ENCODE data around the gene ZBTB4.

ZBTB4 gene

DNA sequence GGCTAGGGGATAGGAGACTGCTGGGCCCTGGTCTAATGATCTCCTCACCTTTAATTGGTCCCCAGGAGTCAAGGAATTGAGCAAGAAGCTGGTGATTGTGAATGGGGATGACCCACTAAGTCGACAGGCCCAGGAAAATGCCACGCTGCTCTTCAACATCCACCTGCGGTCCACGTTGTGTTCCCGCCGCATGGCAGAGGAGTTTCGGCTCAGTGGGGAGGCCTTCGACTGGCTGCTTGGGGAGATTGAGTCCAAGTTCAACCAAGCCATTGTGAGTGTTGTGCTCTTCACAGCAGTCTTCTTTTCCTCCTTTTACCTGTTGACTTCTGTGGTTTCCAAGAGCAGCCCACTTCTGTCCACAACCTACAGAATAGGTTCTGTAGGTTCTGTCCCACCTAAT lies 24.1 kb upstream of the ZBTB4 start:
- H3K4me1 Mint-ChIP-seq, result no peaks in the 10 kb centered on the region
- CTCF ChIA-PET, result interaction anchor here (1.1 to 1.2 kb wide), 2 partner anchors 10 to 147 kb away, joined by 5 to 7 read pairs; no protein-coding TSS in a partner anchor
- H3K9me3 Mint-ChIP-seq, result no peaks in the 10 kb centered on the region
- peaks cover 71% of the 10 kb centered on the region for H3K36me3 Mint-ChIP-seq
- no peak overlapping the region for H3K4me3 Mint-ChIP-seq
- no peak overlapping the region for H3K27ac Mint-ChIP-seq
- DNase-seq, result no peak
- H3K27me3 Mint-ChIP-seq, result no peaks in the 10 kb centered on the region

- Mint-ChIP-seq H3K36me3 (peaks cover 71% of the 10 kb centered on the region), H3K27me3 (no peaks in the 10 kb centered on the region), H3K9me3 (no peaks in the 10 kb centered on the region), H3K4me3 (no peak overlapping the region), H3K4me1 (no peaks in the 10 kb centered on the region), H3K27ac (no peak overlapping the region)
- peak; percentile 46 for DNase-seq
- CTCF ChIA-PET, result interaction anchor here (0.6 to 1.9 kb wide), 7 partner anchors 9 to 239 kb away, joined by 3 to 7 read pairs (median 5); no protein-coding TSS in a partner anchor
These were observed 23.6 kb upstream of the ZBTB4 start for GRCh38 chr17:7502987-7503386.

- Mint-ChIP-seq H3K9me3 (no peaks in the 10 kb centered on the region), H3K36me3 (peaks cover 73% of the 10 kb centered on the region), H3K4me1 (no peaks in the 10 kb centered on the region), H3K27me3 (no peaks in the 10 kb centered on the region), H3K4me3 (no peak overlapping the region), H3K27ac (no peak overlapping the region)
- CTCF ChIA-PET, result interaction anchor here (0.6 to 1.9 kb wide), 6 partner anchors 8 to 238 kb away, joined by 3 to 6 read pairs (median 4); no protein-coding TSS in a partner anchor
- no peak for DNase-seq
These were observed 22.9 kb upstream of the ZBTB4 start for GRCh38 chr17:7502171-7502847.

DNA sequence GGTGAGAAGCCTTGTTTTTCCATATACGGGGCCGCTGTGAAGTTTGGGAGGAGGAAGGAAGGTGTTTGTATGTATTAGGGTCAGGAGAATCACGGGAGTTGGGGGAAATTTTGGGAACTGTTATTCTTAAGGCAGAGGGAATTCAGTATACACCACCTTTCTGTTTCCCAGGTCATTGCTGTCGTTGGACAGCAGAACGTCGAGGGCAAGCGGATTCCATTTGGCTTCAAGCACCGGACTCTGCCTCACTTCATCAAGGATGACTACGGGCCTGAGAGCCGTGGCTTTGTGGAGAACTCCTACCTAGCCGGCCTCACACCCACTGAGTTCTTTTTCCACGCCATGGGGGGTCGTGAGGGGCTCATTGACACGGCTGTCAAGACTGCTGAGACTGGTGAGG lies 22.3 kb upstream of the ZBTB4 start:
- Mint-ChIP-seq H3K4me1 (no peaks in the 10 kb centered on the region), H3K36me3 (peaks cover 74% of the 10 kb centered on the region), H3K9me3 (no peaks in the 10 kb centered on the region), H3K27me3 (no peaks in the 10 kb centered on the region), H3K27ac (no peak overlapping the region), H3K4me3 (no peak overlapping the region)
- CTCF ChIA-PET, result interaction anchor here (1.3 to 1.9 kb wide), 2 partner anchors 58 to 65 kb away, joined by 3 to 6 read pairs; no protein-coding TSS in a partner anchor
- DNase-seq, result no peak

DNA sequence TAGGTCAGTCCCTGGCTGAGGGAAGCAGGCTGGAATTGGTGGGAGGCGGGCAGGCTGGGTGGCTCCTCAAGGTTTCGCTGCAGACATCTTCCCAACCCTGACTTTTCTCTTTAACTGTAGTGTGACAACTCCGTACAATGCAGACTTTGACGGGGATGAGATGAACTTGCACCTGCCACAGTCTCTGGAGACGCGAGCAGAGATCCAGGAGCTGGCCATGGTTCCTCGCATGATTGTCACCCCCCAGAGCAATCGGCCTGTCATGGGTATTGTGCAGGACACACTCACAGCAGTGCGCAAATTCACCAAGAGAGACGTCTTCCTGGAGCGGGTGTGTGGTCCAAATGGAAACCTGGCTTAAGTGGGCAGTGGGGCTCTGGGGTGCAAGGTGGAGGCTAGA lies 19.7 kb upstream of the ZBTB4 start:
- no peak overlapping the region for H3K27ac Mint-ChIP-seq
- no peaks in the 10 kb centered on the region for H3K27me3 Mint-ChIP-seq
- H3K4me1 Mint-ChIP-seq, result peaks cover 5% of the 10 kb centered on the region
- peaks cover 79% of the 10 kb centered on the region for H3K36me3 Mint-ChIP-seq
- no peaks in the 10 kb centered on the region for H3K9me3 Mint-ChIP-seq
- no peak for DNase-seq
- H3K4me3 Mint-ChIP-seq, result no peak overlapping the region
- CTCF ChIA-PET, result interaction anchor here (0.7 to 0.9 kb wide), 2 partner anchors 106 to 144 kb away, joined by 3 to 5 read pairs; no protein-coding TSS in a partner anchor

DNA sequence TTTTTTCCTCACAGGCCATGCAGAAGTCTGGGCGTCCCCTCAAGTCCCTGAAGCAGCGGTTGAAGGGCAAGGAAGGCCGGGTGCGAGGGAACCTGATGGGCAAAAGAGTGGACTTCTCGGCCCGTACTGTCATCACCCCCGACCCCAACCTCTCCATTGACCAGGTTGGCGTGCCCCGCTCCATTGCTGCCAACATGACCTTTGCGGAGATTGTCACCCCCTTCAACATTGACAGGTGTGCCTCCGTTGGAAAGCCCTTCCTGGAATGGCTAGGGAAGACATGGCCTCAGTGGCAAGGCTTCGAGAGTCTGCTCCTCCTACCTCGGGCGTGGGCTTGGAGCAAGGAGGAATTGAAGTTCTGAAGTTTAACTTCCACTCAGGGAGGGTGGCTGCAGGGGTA lies 18.2 kb upstream of the ZBTB4 start:
- Mint-ChIP-seq H3K4me3 (no peak overlapping the region), H3K27ac (no peak overlapping the region), H3K36me3 (peaks cover 75% of the 10 kb centered on the region), H3K27me3 (no peaks in the 10 kb centered on the region), H3K9me3 (no peaks in the 10 kb centered on the region), H3K4me1 (peaks cover 17% of the 10 kb centered on the region)
- CTCF ChIA-PET, result no interaction called here
- DNase-seq, result no peak

- DNase-seq, result no peak
- CTCF ChIA-PET, result no interaction called here
- Mint-ChIP-seq H3K4me3 (no peak overlapping the region), H3K36me3 (peaks cover 71% of the 10 kb centered on the region), H3K9me3 (no peaks in the 10 kb centered on the region), H3K4me1 (peaks cover 18% of the 10 kb centered on the region), H3K27me3 (no peaks in the 10 kb centered on the region), H3K27ac (no peak overlapping the region)
These were observed 17.8 kb upstream of the ZBTB4 start for GRCh38 chr17:7497228-7497627.

GRCh38 chr17:7496470-7497183 lies 17.2 kb upstream of the ZBTB4 start:
- H3K27me3 Mint-ChIP-seq, result no peaks in the 10 kb centered on the region
- CTCF ChIA-PET, result interaction anchor here (1.6 kb wide), 1 partner anchor 64 kb away, joined by 4 read pairs; no protein-coding TSS in a partner anchor
- no peak overlapping the region for H3K27ac Mint-ChIP-seq
- peaks cover 69% of the 10 kb centered on the region for H3K36me3 Mint-ChIP-seq
- H3K4me1 Mint-ChIP-seq, result peaks cover 22% of the 10 kb centered on the region
- no peak for DNase-seq
- H3K9me3 Mint-ChIP-seq, result no peaks in the 10 kb centered on the region
- H3K4me3 Mint-ChIP-seq, result no peak overlapping the region

DNA sequence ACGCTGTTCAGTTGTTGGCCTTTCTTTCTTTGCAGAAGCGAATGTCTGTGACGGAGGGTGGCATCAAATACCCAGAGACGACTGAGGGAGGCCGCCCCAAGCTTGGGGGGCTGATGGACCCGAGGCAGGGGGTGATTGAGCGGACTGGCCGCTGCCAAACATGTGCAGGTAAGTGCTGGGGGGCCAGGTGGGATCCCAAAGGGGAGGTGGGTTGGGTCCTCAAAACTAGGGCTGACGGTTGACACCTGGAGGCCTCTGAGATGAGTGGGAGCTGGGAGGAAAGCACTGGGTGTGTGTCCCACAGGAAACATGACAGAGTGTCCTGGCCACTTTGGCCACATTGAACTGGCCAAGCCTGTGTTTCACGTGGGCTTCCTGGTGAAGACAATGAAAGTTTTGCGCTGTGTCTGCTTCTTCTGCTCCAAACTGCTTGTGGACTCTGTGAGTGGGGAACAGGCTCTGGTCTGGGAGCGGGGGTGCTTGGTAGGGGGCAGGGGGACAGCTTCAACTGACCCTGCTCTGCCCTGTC lies 16.5 kb upstream of the ZBTB4 start:
- peaks cover 25% of the 10 kb centered on the region for H3K4me1 Mint-ChIP-seq
- DNase-seq, result no peak
- no peak overlapping the region for H3K27ac Mint-ChIP-seq
- H3K4me3 Mint-ChIP-seq, result no peak overlapping the region
- H3K36me3 Mint-ChIP-seq, result peaks cover 65% of the 10 kb centered on the region
- H3K9me3 Mint-ChIP-seq, result no peaks in the 10 kb centered on the region
- H3K27me3 Mint-ChIP-seq, result no peaks in the 10 kb centered on the region
- CTCF ChIA-PET, result interaction anchor here (1.6 kb wide), 1 partner anchor 64 kb away, joined by 4 read pairs; no protein-coding TSS in a partner anchor

DNA sequence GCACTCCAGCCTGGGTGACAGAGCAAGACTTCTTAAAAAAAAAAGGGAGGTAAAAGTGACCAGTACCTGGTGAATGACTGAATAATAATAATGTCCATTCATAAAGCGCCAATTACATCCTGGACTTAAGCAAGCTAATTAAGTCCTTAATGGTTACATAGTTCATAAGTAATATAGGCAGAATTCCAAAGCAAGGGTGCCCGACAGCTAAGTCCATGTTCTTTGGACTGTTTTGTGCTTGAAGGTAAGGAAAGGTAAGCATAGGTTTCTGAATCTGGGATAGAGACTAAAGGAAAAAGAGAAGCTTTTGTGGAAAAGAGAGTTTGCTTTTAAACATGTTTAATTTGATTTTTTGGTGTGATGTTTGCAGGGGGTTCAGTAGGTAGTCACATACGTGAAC lies 14.5 kb upstream of the ZBTB4 start:
- CTCF ChIA-PET, result interaction anchor here (1.0 to 1.2 kb wide), 2 partner anchors 9 to 66 kb away, joined by 5 read pairs; no protein-coding TSS in a partner anchor
- DNase-seq, result no peak
- H3K9me3 Mint-ChIP-seq, result no peaks in the 10 kb centered on the region
- no peak overlapping the region for H3K4me3 Mint-ChIP-seq
- peaks cover 40% of the 10 kb centered on the region for H3K4me1 Mint-ChIP-seq
- H3K36me3 Mint-ChIP-seq, result peaks cover 58% of the 10 kb centered on the region
- H3K27ac Mint-ChIP-seq, result no peak overlapping the region
- no peaks in the 10 kb centered on the region for H3K27me3 Mint-ChIP-seq

- Mint-ChIP-seq H3K4me3 (no peak overlapping the region), H3K27me3 (no peaks in the 10 kb centered on the region), H3K9me3 (no peaks in the 10 kb centered on the region), H3K27ac (peak overlapping the region; percentile 20), H3K36me3 (peaks cover 49% of the 10 kb centered on the region), H3K4me1 (peaks cover 59% of the 10 kb centered on the region)
- DNase-seq, result no peak
- CTCF ChIA-PET, result interaction anchor here (1.5 kb wide), 1 partner anchor 55 kb away, joined by 5 read pairs; no protein-coding TSS in a partner anchor
These were observed 12.2 kb upstream of the ZBTB4 start for GRCh38 chr17:7491583-7491982.

DNA sequence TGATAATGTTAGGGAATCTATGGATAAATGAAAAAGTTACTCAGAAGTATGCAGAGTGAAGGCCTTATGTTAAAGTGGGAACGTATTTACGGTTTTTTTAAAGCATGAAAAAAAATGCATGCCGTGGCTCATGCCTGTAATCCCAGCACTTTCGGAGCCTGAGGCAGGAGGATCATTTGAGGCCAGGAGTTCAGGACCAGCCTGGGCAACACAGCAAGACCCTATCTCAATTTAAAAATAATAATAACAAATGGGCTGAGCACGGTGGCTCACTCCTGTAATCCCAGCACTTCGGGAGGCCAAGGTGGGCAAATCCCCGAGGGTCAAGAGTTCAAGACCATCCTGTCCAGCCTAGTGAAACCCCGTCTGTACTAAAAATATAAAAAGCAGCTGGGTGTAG lies 10.7 kb upstream of the ZBTB4 start:
- H3K27me3 Mint-ChIP-seq, result no peaks in the 10 kb centered on the region
- no peak overlapping the region for H3K4me3 Mint-ChIP-seq
- H3K36me3 Mint-ChIP-seq, result peaks cover 44% of the 10 kb centered on the region
- H3K9me3 Mint-ChIP-seq, result no peaks in the 10 kb centered on the region
- H3K27ac Mint-ChIP-seq, result no peak overlapping the region
- CTCF ChIA-PET, result interaction anchor here (0.6 kb wide), 1 partner anchor 31 kb away, joined by 3 read pairs; no protein-coding TSS in a partner anchor
- peaks cover 67% of the 10 kb centered on the region for H3K4me1 Mint-ChIP-seq
- DNase-seq, result no peak

- Mint-ChIP-seq H3K4me1 (peaks cover 76% of the 10 kb centered on the region), H3K4me3 (peak overlapping the region; percentile 99), H3K9me3 (no peaks in the 10 kb centered on the region), H3K27ac (peak overlapping the region; percentile 50), H3K27me3 (no peaks in the 10 kb centered on the region), H3K36me3 (peaks cover 29% of the 10 kb centered on the region)
- CTCF ChIA-PET, result interaction anchor here (1.6 to 2.4 kb wide), 4 partner anchors 28 to 201 kb away, joined by 4 to 13 read pairs (median 6); partner anchors contain the start of genes TP53 and WRAP53
- DNase-seq, result no peak
These were observed 6.8 kb upstream of the ZBTB4 start for GRCh38 chr17:7486181-7486580.

DNA sequence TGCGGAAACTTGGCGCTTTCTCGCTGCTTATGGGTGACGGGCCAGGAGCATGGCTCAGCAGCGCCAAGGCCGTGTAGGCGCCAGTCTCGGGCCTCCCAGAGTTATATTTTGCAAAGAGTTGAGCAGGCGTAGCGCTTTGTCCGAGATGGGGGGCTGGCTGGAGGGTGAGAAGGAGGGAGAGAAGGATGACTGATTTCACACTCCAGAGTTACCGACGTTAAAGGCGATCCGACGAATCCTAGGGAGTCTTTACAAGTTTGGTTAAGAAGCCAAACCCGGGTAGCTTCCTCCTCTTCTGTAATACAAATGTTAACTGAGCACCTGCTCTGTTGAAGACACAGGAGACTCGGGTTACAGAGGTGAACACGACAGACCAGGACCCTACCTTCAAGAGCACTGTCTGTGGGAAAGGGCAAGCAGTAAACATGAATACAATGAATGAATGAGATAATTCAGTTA lies 5.5 kb upstream of the ZBTB4 start:
- no peaks in the 10 kb centered on the region for H3K27me3 Mint-ChIP-seq
- peak overlapping the region; percentile 100 for H3K27ac Mint-ChIP-seq
- H3K4me1 Mint-ChIP-seq, result peaks cover 77% of the 10 kb centered on the region
- H3K36me3 Mint-ChIP-seq, result peaks cover 28% of the 10 kb centered on the region
- CTCF ChIA-PET, result interaction anchor here (2.2 to 2.4 kb wide), 2 partner anchors 49 to 76 kb away, joined by 8 to 13 read pairs; no protein-coding TSS in a partner anchor
- no peak for DNase-seq
- H3K4me3 Mint-ChIP-seq, result peak overlapping the region; percentile 99
- no peaks in the 10 kb centered on the region for H3K9me3 Mint-ChIP-seq
